ENCODE data around the gene PRKCA.

Gene PRKCA

DNA sequence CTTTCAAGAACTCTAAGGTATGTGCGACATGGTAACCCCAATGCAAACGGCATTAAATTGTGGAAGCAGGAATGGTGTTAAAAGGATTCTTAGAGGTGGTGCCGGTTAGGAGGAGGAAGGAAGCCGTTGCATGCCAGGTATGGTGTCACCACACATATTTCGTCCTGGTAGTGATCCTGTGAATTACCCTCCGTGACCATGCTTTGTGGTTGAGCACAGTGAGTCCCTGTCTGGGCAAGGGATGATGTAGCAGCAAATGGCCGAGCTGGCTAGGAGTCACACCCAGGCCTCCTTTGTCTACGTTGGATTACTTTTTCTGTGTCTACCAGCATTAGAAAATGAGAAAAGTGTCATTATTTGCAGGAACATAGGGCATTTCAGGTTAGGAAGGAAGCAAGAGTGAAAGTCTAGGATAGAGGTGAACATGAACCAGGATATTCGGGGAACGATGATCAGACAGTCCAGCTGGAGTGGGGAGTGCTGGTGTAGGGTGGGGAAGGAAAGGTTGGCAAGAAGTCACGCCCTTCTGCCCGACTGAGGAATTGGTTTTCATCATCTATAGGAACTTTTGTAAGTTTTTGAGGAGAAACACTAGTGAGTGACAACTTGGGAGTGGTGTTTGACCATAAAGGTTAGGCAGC, 123.5 kb downstream of the PRKCA start:
- Histone ChIP-seq H3K36me3 (ENCODE audit: insufficient read depth, low read length) (no peaks in the 10 kb centered on the region), H3K4me1 (ENCODE audit: insufficient read depth, low read length) (peaks cover 8% of the 10 kb centered on the region; the same call in 1 of the 2 replicates), H3K9ac (ENCODE audit: low read depth, low read length) (no peak overlapping the region), H3K9me3 (ENCODE audit: control insufficient read depth, insufficient read depth, low read length) (no peaks in the 10 kb centered on the region)

DNA sequence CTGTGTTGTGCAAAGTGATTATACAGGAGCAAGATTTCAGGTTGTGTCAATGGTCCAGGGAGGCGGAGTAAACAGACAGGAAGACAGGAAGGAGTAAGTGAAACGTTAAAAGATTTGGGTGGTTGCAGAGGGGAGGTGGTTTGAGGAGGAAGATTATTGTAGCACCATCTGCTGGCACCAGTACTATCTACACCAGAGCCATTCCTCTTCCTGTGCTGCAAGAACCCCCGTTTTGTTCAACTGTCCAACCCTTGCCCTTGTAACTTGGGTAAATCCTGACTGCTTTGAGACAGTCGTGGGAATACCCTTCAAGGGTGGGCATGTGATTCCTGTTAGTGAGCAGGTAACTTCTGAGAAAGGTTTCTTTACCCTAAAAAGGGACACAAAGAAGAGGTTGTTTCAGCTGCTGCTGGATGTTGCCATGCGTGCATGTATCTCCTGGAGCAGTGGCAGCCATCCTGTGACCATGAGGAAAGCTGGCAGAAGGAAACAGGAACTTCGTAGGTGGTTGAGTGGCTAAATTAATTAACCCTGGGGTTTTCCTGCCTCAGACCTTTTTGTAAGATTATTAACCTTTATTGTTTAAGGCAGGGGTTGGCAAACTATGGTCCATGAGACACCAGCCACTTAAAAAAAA, 124.1 kb downstream of the PRKCA start:
- H3K9ac ChIP-seq (ENCODE audit: low read depth, low read length): no peak overlapping the region
- no peaks in the 10 kb centered on the region for H3K36me3 ChIP-seq (ENCODE audit: insufficient read depth, low read length)
- peaks cover 7% of the 10 kb centered on the region for H3K4me1 ChIP-seq (ENCODE audit: insufficient read depth, low read length)
- H3K9me3 ChIP-seq (ENCODE audit: control insufficient read depth, insufficient read depth, low read length): no peaks in the 10 kb centered on the region

DNA sequence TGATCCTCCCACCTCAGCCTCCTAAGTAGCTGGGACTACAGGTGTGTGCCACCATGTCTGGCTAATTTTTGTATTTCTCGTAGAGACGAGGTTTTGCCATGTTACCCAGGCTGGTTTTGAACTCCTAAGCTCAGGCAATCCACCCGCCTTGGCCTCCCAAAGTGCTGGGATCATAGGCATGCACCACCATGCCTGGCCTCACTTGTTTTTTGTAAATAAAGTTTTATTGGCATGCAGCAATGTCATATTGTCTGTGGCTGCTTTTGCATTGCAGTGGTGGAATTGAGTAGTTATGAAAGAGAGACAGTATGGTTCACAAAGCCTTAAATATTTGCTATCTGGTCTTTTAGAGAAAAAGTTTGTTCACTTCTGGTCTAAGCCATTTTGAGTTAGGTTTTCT, 124.7 kb downstream of the PRKCA start:
- peaks cover 13% of the 10 kb centered on the region for H3K4me1 ChIP-seq (ENCODE audit: insufficient read depth, low read length)
- no peak overlapping the region for H3K9ac ChIP-seq (ENCODE audit: low read depth, low read length)
- H3K9me3 ChIP-seq (ENCODE audit: control insufficient read depth, insufficient read depth, low read length): no peaks in the 10 kb centered on the region
- no peaks in the 10 kb centered on the region for H3K36me3 ChIP-seq (ENCODE audit: insufficient read depth, low read length)

DNA sequence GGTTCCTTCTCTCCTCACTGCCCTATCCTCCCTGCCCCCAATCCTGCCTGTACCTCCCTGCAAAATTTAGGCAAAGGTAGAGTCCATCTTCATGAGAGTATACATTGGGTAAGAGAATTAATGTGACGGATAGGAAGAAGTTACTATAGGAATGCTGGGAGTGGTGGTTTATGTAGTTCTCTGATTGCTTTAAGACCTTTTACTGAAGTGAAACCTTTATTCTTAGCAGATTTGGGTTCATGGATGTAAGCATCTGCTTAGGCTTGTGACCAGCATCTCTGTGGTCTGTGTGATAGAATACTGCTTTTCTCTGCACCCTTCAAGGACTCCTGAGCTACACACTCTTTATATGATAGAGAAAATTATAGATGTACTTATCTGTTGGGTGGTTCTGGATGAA, 127.3 kb downstream of the PRKCA start:
- no peak overlapping the region for H3K9ac ChIP-seq (ENCODE audit: low read depth, low read length)
- H3K9me3 ChIP-seq (ENCODE audit: control insufficient read depth, insufficient read depth, low read length): no peaks in the 10 kb centered on the region
- peaks cover 6% of the 10 kb centered on the region; the same call in 1 of the 2 replicates for H3K4me1 ChIP-seq (ENCODE audit: insufficient read depth, low read length)
- no peaks in the 10 kb centered on the region for H3K36me3 ChIP-seq (ENCODE audit: insufficient read depth, low read length)

DNA sequence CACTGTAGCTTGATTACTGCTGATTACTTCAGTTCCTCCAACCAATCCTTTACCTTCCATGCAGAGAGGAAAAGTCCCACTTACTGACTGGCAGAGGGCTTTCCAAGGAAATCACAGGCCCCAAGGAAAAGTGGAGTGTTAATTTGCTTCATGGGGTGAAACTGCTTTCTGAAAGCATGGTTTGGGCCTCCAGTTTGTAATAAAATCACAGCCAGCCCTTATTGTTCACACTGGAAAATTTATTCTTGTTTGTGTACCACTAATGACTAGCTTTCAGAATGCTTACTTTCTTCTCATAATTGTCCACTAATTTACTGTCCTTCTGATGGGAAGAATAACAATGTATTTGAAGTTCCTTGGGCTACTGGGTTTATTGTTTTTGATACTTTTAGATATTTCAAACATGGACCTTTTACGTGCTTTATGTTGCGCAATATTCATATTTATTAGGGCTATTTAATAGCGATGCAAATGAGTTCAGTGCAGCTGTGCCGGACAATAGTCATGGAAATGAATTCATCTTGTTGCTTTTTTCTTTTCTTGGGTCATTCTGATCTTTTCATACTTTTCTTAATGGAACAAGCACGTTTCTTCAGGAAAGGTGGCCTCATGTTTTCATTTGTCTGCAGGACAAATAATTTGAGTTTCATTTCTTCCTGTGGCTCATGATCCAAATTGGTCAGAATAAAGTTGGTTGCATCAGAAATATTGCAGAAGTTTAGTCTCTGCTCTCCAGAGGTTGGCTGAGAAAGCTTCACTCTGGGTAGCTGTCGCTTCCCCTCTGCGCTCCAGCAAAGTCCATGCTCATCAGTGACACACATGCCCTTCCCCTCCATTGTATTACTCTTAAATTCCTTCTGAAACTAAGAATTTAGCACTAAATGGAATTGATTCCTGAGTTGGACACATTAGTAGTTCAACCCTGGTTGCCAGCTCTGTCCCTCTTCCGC, 128.7 kb downstream of the PRKCA start:
- Histone ChIP-seq H3K9ac (ENCODE audit: low read depth, low read length) (no peak overlapping the region), H3K36me3 (ENCODE audit: insufficient read depth, low read length) (no peaks in the 10 kb centered on the region), H3K4me1 (ENCODE audit: insufficient read depth, low read length) (peaks cover 6% of the 10 kb centered on the region; the same call in 1 of the 2 replicates), H3K9me3 (ENCODE audit: control insufficient read depth, insufficient read depth, low read length) (no peaks in the 10 kb centered on the region)

DNA sequence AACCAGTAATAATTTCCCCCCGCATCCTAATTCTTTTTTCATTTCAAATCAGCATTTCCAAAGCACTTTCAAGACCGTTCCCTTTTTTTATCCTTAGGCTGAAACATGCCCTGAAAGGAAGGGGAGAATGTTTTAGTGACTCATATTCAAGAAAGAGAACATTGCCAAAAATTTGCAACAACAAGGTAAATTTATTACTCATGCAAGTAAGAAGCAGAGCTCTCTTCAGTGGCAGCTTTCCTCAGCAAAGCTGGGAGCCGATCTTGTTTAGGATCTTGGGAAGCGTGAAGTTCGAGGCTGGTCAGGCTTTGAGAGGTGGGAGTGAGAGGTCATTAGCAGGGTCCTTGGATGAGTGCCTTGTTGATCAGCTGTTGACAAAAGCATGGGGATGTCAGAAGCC, 129.5 kb downstream of the PRKCA start:
- Histone ChIP-seq H3K9me3 (ENCODE audit: control insufficient read depth, insufficient read depth, low read length) (no peaks in the 10 kb centered on the region), H3K4me1 (ENCODE audit: insufficient read depth, low read length) (peaks cover 6% of the 10 kb centered on the region; the same call in 1 of the 2 replicates), H3K9ac (ENCODE audit: low read depth, low read length) (no peak overlapping the region), H3K36me3 (ENCODE audit: insufficient read depth, low read length) (no peaks in the 10 kb centered on the region)

DNA sequence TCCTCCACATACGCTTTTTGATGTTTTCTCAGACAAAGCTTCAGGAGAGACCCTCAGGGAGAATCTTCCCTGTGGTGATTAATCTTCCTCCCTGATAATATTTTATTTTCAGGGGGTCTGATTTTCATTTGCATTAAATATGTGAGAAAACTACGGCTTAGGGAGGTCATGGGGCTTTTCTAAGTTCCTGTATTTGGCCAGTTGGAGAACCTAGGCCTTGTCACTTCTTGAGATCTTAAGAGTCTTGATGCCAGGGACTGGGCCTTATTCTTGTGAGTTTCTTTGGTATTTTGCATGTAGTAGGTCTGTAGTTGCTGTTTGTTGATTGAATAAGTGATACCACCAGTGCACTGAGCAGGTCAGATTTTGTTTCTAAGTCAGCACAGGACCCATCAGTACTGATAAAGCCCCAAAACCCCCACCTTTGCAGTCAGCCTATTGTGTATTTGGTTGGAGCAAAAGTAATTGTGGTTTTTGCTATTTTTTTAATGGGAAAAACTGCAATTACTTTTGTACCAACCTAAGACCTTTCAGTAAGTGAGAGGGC, 130.1 kb downstream of the PRKCA start:
- Histone ChIP-seq H3K36me3 (ENCODE audit: insufficient read depth, low read length) (no peaks in the 10 kb centered on the region), H3K9ac (ENCODE audit: low read depth, low read length) (no peak overlapping the region), H3K4me1 (ENCODE audit: insufficient read depth, low read length) (peaks cover 6% of the 10 kb centered on the region; the same call in 1 of the 2 replicates), H3K9me3 (ENCODE audit: control insufficient read depth, insufficient read depth, low read length) (no peaks in the 10 kb centered on the region)

DNA sequence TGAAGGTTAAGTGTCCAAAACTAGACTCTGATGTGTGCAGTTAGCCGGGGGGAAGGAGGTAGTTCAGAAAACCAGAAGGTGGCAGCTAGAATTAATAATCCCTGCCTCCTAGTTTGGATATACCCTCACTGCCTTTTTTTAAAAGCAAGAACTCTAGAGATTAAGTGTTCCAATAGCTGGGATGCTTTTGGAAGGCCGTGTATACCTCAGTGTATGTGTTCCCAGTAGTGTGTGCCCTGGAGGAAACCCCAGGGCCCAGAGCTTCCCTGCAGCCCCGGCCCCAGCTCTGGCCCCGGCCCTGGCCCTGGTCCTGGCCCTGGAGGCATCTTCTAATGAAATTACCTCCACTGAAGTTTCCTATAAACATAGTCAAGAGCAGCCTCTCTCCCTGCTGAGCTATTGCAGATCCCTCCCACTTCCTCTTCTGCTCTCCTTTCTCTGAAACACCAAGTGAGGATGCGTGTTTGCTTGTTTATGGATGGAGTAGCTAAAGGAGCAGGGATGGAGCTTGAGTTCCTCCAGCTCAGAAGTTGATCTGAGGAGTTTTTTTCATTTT, 130.7 kb downstream of the PRKCA start:
- Histone ChIP-seq H3K9ac (ENCODE audit: low read depth, low read length) (no peak overlapping the region), H3K4me1 (ENCODE audit: insufficient read depth, low read length) (peaks cover 6% of the 10 kb centered on the region; the same call in 1 of the 2 replicates), H3K9me3 (ENCODE audit: control insufficient read depth, insufficient read depth, low read length) (no peaks in the 10 kb centered on the region), H3K36me3 (ENCODE audit: insufficient read depth, low read length) (no peaks in the 10 kb centered on the region)

DNA sequence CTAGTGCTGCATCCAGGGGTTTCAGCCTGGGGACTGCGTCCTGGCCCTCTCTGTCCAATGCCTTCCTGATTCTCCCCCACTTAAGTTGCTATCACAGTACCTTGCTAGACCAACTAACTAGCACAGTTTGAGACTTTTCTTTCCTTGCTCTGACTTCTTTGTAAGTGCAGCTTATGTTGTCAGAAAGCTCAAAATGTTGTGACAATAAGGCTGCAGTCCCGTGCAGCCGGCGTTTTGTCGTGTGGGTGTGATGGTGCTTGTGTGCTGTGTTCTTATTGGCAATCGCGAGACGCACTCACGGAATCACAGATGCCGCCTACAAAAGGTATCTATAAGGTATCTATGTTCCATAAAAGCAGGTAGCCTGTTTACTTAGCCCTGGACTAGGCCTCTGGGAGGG, 132.8 kb downstream of the PRKCA start:
- Histone ChIP-seq H3K9ac (ENCODE audit: low read depth, low read length) (no peak overlapping the region), H3K9me3 (ENCODE audit: control insufficient read depth, insufficient read depth, low read length) (no peaks in the 10 kb centered on the region), H3K4me1 (ENCODE audit: insufficient read depth, low read length) (peaks cover 6% of the 10 kb centered on the region; the same call in 1 of the 2 replicates), H3K36me3 (ENCODE audit: insufficient read depth, low read length) (no peaks in the 10 kb centered on the region)

DNA sequence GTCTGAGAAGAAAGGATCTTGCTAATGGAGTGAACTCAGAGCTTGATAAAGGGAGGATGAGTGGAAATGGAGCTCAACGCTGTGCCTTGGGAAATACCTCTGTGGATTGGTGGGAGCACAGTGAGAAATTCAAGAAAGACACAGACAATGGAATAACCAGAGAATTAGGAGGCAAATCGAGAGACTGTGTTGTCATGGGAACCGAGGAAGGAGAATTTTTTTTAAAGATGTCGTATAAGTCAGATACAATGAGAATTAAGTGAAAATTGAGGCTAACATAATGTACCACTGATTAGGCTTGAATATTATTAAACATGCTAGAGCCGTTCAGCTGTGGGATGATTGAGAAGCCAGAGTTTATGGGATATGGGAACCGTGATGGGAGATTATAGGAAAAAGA, 134.2 kb downstream of the PRKCA start:
- H3K4me1 ChIP-seq (ENCODE audit: insufficient read depth, low read length): peaks cover 5% of the 10 kb centered on the region; the same call in 1 of the 2 replicates
- H3K9ac ChIP-seq (ENCODE audit: low read depth, low read length): no peak overlapping the region
- H3K9me3 ChIP-seq (ENCODE audit: control insufficient read depth, insufficient read depth, low read length): no peaks in the 10 kb centered on the region
- H3K36me3 ChIP-seq (ENCODE audit: insufficient read depth, low read length): no peaks in the 10 kb centered on the region

DNA sequence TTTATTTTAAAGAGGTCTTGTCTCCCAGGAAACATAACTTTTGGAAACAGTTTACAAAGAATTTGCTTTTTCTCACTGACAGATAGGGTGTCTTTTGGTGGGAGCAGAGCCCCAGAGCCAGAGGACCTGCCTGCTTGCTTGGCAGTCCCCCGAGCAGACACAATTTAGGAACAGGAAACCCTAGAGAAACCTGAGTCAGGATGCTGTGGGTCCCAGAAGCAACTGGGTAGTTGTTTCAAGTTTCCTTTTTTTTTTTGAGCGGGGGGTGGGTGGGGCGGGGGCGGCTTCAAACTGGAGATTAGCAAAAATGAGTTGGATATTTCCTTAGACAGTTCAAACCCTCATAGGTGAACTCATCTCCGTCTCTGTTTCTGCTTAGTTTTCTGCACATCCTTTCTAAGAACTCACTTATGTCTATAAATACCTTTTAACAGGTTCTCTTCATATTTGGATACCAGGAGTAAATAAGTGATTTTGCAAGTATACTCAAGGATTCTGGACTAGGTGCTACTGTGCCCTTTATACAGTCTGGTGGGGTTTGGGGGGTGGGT, 135.1 kb downstream of the PRKCA start:
- no peaks in the 10 kb centered on the region for H3K4me1 ChIP-seq (ENCODE audit: insufficient read depth, low read length)
- no peaks in the 10 kb centered on the region for H3K36me3 ChIP-seq (ENCODE audit: insufficient read depth, low read length)
- H3K9ac ChIP-seq (ENCODE audit: low read depth, low read length): no peak overlapping the region
- H3K9me3 ChIP-seq (ENCODE audit: control insufficient read depth, insufficient read depth, low read length): no peaks in the 10 kb centered on the region

DNA sequence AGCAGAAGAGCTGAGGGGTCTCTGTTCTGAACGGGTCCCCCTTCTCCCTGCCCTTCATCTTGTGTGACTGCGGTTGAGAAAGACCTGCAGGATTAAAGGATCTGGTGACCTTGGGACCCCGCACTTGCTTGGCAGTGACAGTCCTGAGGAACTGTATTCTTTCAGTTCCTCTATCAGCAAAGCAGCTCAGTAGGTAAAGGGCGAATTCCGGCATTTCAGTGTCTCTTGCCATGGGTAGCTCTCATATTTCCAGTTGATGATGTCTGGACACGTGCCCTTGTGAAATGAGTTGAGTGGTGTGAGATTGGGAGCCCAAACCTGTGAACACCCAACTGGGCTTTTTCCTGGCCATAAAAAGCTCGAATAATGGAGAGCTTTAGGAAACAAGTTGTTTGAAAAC, 135.7 kb downstream of the PRKCA start:
- H3K9me3 ChIP-seq (ENCODE audit: control insufficient read depth, insufficient read depth, low read length): no peaks in the 10 kb centered on the region
- H3K9ac ChIP-seq (ENCODE audit: low read depth, low read length): no peak overlapping the region
- H3K4me1 ChIP-seq (ENCODE audit: insufficient read depth, low read length): no peaks in the 10 kb centered on the region
- H3K36me3 ChIP-seq (ENCODE audit: insufficient read depth, low read length): no peaks in the 10 kb centered on the region

DNA sequence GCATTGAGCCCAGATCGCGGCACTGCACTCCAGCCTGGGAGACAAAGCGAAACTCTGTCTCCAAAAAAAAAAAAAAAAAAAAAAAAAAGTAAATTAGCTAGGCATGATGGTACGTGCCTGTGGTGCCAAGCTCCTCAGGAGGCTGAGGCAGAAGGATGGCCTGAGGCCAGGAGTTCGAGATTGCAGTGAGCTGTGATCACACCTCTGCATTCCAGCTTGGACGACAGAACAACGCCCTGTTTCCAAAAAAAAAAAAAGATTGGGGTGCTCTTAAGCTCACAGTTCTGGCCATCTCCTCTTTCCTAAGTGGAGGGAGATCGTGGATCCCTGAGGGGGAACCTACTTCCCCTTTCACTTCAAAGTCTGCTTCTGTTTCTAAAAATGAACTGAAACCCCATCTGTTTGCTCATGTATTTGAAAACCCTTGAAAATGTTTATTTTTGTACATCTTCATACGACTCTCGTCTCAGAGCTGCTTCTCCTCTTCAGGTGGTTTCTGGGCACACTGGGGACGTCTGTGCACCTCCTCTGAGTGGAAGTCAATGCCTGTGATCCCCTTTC, 138.8 kb downstream of the PRKCA start:
- Histone ChIP-seq H3K9me3 (ENCODE audit: control insufficient read depth, insufficient read depth, low read length) (no peaks in the 10 kb centered on the region), H3K9ac (ENCODE audit: low read depth, low read length) (no peak overlapping the region), H3K36me3 (ENCODE audit: insufficient read depth, low read length) (no peaks in the 10 kb centered on the region), H3K4me1 (ENCODE audit: insufficient read depth, low read length) (no peaks in the 10 kb centered on the region)
